HK-2 (cell line): Measurements from ENCODE around the gene RIMOC1.
"Not testable (repeated sequence)": the region's sequence is repeated elsewhere in the genome, so short reads cannot be mapped to it uniquely, and the experiment has no call there.

Experiments used
- DNase-seq: peaks from one replicate; pipeline ENCODE4 v3.0.0-alpha.2; 2018; ENCODE audit not compliant: unreplicated experiment

RIMOC1 gene

GRCh38 chr5:41891066-41891707 is 13.0 kb upstream of the RIMOC1 start:
- DNase-seq, result no peak

GRCh38 chr5:41892031-41892430 is 12.1 kb upstream of the RIMOC1 start:
- no peak for DNase-seq

DNA sequence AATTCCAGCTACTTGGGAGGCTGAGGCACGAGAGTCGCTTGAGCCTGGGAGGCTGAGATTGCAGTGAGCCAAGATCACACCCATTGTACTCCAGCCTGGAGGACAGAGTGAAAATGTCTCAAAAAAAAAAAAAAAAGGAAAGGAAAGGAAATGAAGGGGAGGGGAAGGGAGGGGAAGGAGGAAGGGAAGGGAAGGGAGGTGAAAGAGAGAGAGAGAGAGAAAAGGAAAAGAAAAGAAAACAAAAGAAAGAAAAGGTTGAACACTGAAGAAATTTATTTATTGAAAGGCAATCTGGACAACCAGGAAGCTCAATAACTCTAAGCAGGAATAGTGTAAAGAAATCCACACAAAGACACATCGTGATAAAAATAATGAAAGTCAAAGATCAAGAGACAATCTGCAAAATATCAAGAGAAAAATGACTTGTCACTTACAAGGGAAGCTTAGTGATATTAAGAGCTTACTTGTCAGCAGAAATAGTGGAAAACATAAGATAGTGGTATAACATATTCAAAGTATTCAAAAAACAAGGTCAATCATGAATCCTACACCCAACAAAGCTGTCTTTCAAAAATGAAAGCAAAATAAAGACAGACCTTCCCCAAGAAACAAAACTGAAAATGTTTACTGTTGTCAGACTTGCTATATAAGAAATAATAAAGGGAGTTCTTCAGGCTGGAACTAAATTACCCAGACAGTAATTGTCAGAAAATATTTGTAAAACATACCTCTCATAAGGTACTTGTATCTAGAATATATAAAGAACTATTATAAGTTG is 10.9 kb upstream of the RIMOC1 start:
- DNase-seq, result no peak

GRCh38 chr5:41896230-41896629 is 7.9 kb upstream of the RIMOC1 start:
- no peak for DNase-seq

DNA sequence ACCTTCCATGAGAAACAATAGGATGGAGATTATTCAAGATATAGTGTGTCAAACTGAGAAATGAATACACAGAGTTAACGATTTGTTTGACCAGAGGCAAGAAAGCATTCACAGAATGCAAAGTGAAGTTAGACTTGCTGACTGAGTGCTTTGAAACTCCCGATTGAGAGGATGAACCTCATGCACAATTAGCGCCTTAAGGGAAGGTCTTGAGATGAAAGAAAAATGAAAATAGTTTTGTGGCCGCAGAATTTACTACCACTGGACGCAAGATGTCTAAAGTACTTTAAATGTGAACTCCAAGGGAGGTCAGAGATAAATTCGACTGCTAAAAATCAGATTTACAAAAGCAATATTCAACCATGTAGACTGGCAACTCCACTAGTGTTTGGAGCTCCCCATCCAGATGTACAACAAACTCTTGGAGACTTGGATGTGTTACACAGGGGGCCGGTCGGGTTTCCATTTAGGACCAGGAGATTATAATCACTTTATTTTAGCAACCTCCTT is 707 bp upstream of the RIMOC1 start:
- no peak for DNase-seq

- DNase-seq, result no peak
Measured at GRCh38 chr5:41906151-41906550, 2.0 kb downstream of the RIMOC1 start.

- no peak for DNase-seq
Measured at GRCh38 chr5:41908374-41909079, 4.4 kb downstream of the RIMOC1 start.

DNA sequence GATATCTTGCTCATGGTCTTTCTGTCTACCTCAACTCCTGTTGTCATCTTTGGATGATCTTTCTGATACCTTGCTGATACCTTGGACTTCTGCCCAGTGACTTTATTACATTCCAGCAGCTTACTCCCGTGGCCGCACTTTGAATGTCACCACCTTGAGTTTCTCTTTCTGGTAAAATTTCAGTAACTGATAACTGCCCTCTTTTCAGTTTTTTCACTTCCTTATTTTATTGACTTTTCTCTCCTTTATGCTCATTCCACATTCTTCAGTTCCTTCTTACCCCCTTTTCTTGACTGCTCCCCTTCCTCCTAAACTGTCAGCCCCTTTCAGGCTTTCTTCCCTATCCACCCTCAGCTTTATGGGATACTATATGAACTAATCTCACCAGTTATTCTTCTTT is 14.0 kb downstream of the RIMOC1 start:
- no peak for DNase-seq

DNA sequence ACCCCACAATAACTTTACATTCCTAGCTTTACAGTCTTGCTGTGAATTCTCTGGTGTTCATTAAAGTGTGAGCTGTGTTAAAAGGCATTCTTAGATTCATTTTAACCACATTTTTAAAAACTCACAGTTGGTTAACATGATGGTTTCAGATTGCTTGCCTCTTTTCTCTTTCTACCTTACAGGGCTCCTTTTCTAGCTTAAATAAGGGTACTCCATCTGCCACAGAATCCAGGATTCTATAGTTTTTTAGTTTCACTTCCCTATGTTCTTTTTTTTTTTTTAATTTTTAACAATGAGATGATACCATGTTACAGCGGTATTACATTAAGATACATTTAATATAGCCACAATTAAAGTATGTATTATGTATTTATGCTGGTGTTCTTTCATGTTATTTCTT is 17.0 kb downstream of the RIMOC1 start:
- no peak for DNase-seq

DNA sequence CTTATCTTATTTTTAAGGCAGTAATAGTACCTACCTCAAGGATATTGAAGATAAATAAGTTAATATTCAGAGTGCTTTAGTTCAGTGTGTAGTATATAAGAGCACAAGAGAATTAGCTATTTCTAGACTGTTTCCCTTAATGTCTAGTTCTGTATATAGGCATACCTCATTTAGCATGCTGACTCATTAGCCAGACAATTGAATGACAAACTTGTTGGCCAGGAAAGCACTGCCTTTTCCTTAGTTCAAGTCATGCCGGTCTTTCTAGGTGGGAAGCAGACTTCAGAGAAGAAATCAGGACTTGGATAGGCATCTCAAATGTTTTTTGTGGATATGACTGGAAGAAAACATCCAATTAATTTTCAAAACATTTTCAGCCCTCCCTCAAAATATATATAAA is 17.7 kb downstream of the RIMOC1 start:
- no peak for DNase-seq

GRCh38 chr5:41924526-41924871 is 20.4 kb downstream of the RIMOC1 start:
- DNase-seq, result no peak

DNA sequence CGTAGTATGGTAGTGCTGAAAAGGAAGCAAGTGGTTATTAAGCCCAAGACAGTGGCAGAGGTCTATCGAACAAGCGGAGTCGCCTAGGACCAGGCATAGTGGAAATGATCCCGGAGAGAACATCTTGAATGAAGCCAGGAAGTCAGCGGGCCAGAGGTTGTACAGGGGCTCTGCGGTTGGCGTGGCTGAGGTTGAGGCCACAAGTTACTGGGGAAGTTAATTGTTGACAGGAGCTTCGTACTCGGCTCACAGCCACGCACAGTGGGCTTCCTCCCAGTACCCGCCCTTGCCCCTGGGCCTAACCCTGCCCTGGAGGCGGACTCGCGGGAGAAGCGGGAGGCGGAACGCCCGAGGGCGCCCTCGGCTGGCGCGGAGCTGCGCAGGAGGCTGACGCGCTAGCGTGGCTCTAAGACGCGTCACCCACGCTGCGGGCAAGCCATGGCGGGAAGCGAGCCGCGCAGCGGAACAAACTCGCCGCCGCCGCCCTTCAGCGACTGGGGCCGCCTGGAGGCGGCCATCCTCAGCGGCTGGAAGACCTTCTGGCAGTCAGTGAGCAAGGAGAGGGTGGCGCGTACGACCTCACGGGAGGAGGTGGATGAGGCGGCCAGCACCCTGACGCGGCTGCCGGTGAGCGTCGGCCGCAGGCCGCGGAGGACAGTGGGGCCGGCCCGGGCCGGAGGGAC is 20.9 kb downstream of the RIMOC1 start, which contains the start of gene FBXO4:
Gene FBXO4, plus strand, starts transcription at position 410 of the 683 bp plus-strand sequence. Its CDS starts 29 bp downstream, at position 439.
- DNase-seq, result peak; percentile 93

GRCh38 chr5:41925555-41925951 is 21.4 kb downstream of the RIMOC1 start:
- no peak for DNase-seq

GRCh38 chr5:41927604-41928003 is 23.5 kb downstream of the RIMOC1 start:
- no peak for DNase-seq

GRCh38 chr5:41929035-41929434 is 24.9 kb downstream of the RIMOC1 start:
- no peak for DNase-seq

DNA sequence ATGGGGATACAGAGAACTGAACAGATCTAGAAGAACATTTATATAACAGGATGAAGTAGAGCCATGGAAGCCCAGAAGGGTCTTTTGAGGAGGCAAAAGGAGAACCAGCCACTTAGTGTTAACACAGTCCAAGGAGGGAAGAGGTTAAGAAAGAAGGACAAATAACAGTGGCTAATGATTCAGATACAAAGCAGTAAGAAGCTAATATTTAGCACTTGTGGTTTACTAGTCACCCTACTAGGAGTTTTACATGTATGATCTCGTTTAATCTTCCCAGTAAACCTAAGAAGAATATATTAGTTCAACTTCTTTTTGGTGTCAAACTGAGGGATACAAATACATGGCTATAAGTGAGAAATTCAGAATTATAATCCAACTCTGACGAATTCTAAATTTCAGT is 28.6 kb downstream of the RIMOC1 start:
- DNase-seq, result no peak

GRCh38 chr5:41935544-41935943 is 31.4 kb downstream of the RIMOC1 start:
- no peak for DNase-seq

- no peak for DNase-seq
Measured at GRCh38 chr5:41940641-41941040, 36.5 kb downstream of the RIMOC1 start.

DNA sequence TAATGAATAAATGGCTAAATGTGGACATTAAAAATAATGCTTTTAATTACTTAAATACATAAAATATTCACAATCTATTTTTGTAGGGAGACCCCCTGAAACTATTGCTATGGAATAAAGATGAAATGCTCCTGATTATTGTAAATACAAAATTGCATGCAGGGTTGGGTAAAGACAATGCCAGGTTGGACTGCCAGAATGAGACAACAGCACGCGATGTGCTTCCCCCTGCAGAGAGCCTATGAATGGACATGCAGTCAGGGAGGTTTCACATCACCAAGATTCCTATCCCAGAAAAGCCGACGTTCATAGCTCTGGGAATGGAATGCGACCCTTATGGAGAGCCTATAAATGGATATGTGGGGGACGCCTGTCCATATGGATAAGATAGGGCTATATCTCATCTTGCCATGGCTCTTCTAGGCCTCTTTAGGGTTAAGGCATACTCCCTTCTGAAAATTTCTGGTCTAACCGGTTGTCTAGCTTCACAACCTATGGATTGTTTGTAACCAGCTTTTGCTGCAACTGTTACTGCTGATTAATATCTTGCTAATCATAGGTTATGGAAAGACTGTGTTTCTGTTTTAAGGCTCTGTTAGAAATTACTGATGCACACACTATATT is 41.3 kb downstream of the RIMOC1 start:
- DNase-seq, result not testable (repeated sequence)

GRCh38 chr5:41951224-41951623 is 47.1 kb downstream of the RIMOC1 start:
- no peak for DNase-seq
